BJ (cell line): ENCODE results near the gene NFKB1. TPM values are rescaled to one million over a fixed set of nuclear protein-coding genes. Genes with fewer than 3 reads are reported as not detected.

ENCODE experiments used
- CTCF ChIA-PET: fragments of 350-600 bp; formaldehyde crosslinking; extraction: SDS; loops from one replicate; lab custom pipeline; 2021; ENCODE audit warnings: antibody characterized with exemption, inconsistent platforms; lab: Yijun Ruan, JAX
- POLR2A ChIA-PET: fragments of 300-600 bp; sonication (Branson Sonifier 250); formaldehyde crosslinking; extraction: SDS; loops from one replicate; lab custom pipeline; 2021; ENCODE audit warnings: antibody characterized with exemption; lab: Charles Lee
- DNase-seq: peaks from one replicate; pipeline ENCODE4 v3.0.0-alpha.2; 2011; ENCODE audit warnings: low read depth
- H3K27me3 ChIP-seq: 2 replicates; pipeline ENCODE4 v1.6.0; 2011; ENCODE audit warnings: low read length; ENCODE audit not compliant: control insufficient read depth, insufficient read depth
- H3K36me3 ChIP-seq: 2 replicates; pipeline ENCODE4 v1.5.1; 2011; ENCODE audit warnings: low read length; ENCODE audit not compliant: control insufficient read depth, insufficient read depth
- H3K4me3 ChIP-seq: 2 replicates; pipeline ENCODE4 v1.5.1; 2011; ENCODE audit warnings: low read depth, mild to moderate bottlenecking, control low read depth, low read length
- polyA plus RNA-seq: library from polyadenylated mRNA; depleted of rRNA; stranded (reverse); fragments of >200 nt; gene quantifications from 2 replicates; pipeline ENCODE4 v1.2.3, GENCODE V29; 2011
- TF ChIP-seq, protein P1 (sequence below): IDR thresholded peaks from 2 replicates; pipeline ENCODE4 v1.5.1; 2011; ENCODE audit warnings: low read depth, mild to moderate bottlenecking, control low read depth, inconsistent platforms, low read length, moderate library complexity; ENCODE audit not compliant: insufficient read depth

Gene NFKB1
- polyA plus RNA-seq, 1 experiment = 16.6 TPM

DNA sequence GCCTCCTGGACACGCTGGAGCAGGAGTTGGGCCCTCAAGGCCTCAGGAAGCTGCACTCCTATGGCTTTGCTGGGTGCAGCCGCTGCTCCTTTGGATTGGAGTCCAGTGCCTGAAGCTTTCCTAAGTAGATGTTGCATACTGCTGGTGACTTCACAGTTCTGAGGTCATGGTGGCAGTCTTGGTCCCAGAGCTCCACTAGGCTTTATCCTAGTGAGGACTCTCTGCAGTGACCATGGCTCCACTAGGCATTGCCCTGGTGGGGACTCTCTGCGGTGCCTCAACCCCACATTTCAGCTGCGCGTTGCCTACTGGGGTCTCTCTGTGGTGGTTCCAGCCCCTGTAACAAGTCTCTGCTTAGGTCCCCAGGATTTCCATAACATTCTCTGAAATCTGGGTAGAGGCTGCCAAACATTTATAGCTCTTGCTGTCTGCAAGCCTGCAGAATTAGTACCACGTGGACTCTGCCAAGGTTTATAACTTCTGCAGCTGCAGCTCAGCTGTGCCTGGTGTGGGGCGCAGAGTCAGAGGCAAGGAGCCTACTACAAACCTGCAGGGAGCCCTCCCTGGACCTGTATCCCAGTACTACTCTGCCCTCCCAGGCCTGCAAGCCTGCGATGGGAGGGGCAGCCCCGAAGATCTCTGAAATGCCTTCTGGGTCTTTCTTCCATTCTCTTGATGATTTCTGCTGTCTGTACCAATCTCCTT lies 46.0 kb upstream of the NFKB1 start:
- TF ChIP-seq, protein P1, sequence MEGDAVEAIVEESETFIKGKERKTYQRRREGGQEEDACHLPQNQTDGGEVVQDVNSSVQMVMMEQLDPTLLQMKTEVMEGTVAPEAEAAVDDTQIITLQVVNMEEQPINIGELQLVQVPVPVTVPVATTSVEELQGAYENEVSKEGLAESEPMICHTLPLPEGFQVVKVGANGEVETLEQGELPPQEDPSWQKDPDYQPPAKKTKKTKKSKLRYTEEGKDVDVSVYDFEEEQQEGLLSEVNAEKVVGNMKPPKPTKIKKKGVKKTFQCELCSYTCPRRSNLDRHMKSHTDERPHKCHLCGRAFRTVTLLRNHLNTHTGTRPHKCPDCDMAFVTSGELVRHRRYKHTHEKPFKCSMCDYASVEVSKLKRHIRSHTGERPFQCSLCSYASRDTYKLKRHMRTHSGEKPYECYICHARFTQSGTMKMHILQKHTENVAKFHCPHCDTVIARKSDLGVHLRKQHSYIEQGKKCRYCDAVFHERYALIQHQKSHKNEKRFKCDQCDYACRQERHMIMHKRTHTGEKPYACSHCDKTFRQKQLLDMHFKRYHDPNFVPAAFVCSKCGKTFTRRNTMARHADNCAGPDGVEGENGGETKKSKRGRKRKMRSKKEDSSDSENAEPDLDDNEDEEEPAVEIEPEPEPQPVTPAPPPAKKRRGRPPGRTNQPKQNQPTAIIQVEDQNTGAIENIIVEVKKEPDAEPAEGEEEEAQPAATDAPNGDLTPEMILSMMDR = no peak

DNA sequence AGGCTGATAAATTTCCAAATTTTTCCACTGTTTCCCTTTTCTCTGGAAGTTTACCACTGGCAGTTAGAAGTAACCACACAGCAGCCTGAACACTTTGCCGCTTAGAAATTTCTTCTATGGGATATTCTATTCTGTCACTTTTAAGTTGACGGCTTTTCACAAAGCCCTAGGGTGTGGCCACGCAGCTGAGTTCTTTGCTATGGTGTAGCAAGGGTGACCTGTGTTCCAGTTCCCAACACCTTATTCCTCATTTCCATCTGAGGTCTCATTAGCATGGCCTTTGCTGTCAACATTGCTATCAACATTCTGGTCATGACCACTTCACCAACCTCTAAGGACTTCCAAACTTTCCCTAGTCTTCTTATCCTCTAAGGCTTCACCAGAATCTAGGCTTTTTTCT lies 45.4 kb upstream of the NFKB1 start:
- POLR2A ChIA-PET = no interaction called here
- DNase-seq = no peak
- TF ChIP-seq, protein P1 = no peak
- Histone ChIP-seq H3K36me3 (no peaks in the 10 kb centered on the region), H3K27me3 (no peaks in the 10 kb centered on the region), H3K4me3 (no peak overlapping the region)
- CTCF ChIA-PET = interaction anchor here (1.5 kb wide), 1 partner anchor 555 kb away, joined by 3 read pairs; no protein-coding TSS in a partner anchor

More for the DNA sequence above, 46.0 kb upstream of the NFKB1 start:
- ChIA-PET CTCF (interaction anchor here (1.0 to 1.5 kb wide), 2 partner anchors 554 to 556 kb away, joined by 3 to 4 read pairs; no protein-coding TSS in a partner anchor), POLR2A (no interaction called here)
- DNase-seq = no peak
- Histone ChIP-seq H3K27me3 (no peaks in the 10 kb centered on the region), H3K36me3 (no peaks in the 10 kb centered on the region), H3K4me3 (no peak overlapping the region)

DNA sequence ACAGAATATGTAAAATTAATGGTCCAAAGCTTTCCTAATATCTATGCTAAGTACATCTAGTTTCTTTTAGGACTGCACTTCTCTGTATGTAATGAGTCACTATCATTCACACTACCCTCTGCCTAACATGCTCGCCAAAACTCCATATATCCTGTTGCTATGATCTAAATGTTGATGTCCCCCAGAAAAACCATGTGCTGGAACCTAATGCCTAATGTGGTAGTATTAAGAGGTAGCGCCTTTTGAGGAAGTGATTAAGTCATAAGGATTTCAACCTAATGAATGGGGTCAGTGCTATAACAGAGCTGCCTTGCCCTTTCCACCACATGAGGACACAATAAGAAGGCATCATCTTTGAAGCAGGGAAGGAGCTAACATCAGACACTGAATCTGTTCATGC lies 34.9 kb upstream of the NFKB1 start:
- H3K36me3 ChIP-seq = no peaks in the 10 kb centered on the region
- no peaks in the 10 kb centered on the region for H3K27me3 ChIP-seq
- CTCF ChIA-PET = interaction anchor here (1.0 kb wide), 1 partner anchor 11 kb away, joined by 4 read pairs; no protein-coding TSS in a partner anchor
- no peak overlapping the region for H3K4me3 ChIP-seq
- POLR2A ChIA-PET = no interaction called here
- DNase-seq = no peak
- TF ChIP-seq, protein P1 = no peak

DNA sequence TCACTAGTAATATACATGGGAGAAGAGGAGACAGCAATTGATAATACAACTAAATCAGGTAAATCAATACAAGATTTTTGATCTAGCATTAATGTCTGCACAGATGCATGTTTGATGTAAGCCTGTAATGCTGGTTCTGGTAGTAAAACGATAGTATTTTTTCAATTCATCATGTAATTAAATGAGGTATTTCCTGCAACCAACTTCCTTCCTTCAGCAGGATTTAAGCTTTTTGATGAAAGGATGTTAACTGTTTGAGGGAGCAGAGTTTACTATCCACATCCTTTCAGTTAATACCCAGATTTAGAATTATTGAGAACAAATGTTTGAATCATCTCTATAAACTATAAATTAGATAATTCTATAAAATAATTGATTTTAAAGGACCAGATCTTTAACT lies 31.4 kb upstream of the NFKB1 start:
- Histone ChIP-seq H3K27me3 (peaks cover 2% of the 10 kb centered on the region; the same call in 1 of the 2 replicates), H3K4me3 (no peak overlapping the region), H3K36me3 (no peaks in the 10 kb centered on the region)
- DNase-seq = no peak
- CTCF ChIA-PET = interaction anchor here (0.6 kb wide), 1 partner anchor 156 kb away, joined by 5 read pairs; no protein-coding TSS in a partner anchor
- TF ChIP-seq, protein P1 = no peak
- POLR2A ChIA-PET = no interaction called here

DNA sequence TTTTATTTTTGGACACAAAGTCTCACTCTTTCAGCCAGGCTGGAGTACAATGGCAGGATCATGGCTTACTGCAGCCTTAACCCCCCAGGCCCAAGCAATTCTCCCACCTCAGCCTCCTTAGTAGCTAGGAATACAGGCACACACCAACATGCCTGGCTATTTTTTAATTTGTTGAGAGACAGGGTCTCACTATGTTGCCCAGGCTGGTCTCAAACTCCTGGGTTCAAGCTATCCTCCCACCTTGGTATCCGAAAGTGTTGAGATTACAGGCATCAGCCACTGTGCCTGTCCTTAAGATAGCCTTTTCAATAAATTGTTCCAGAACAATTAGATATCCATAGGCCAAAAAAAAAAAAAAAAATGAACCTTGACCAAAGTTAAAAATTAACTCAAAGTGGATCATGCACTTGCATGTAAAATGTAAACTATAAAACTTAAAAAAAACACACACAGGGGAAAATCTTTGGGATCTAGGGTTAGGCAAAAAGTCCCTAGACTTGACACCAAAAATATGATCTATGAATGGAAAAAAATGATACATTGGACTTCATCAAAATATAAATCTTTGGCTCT lies 28.6 kb upstream of the NFKB1 start:
- CTCF ChIA-PET = interaction anchor here (0.9 kb wide), 1 partner anchor 620 kb away, joined by 3 read pairs; no protein-coding TSS in a partner anchor
- Histone ChIP-seq H3K4me3 (no peak overlapping the region), H3K27me3 (peaks cover 2% of the 10 kb centered on the region; the same call in 1 of the 2 replicates), H3K36me3 (no peaks in the 10 kb centered on the region)
- POLR2A ChIA-PET = no interaction called here
- no peak for DNase-seq
- TF ChIP-seq, protein P1 = no peak
